Esophagus muscularis mucosa (tissue), 4 donors: Measurements from ENCODE around the gene HPS1. TPM values are rescaled to one million over a fixed set of nuclear protein-coding genes. Genes with fewer than 3 reads are reported as not detected.

Experiments used
- DNase-seq: peaks from one replicate; pipeline ENCODE4 v3.0.0-alpha.2; 2017; ENCODE audit errors: extremely low spot score
- H3K27ac ChIP-seq, 4 donors: fragments of 200-600 bp; sonication (generic); replicated peaks in 1 of 4; 1 replicate in 3 of 4; 2 replicates in 1 of 4; pipeline ENCODE4 v1.5.1; 2016 to 2019; ENCODE audit warnings: mild to moderate bottlenecking in 1 of 4
- H3K27me3 ChIP-seq, 4 donors: fragments of 200-600 bp; sonication (generic); one replicate each; pipeline versions ENCODE4 v1.5.1 to v1.6.0; 2016 to 2019
- H3K36me3 ChIP-seq, 4 donors: fragments of 200-600 bp; sonication (generic); one replicate each; pipeline ENCODE4 v1.5.1; 2016 to 2019
- H3K4me1 ChIP-seq, 4 donors: fragments of 200-600 bp; sonication (generic); one replicate each; pipeline ENCODE4 v1.5.1; 2016 to 2019
- H3K4me3 ChIP-seq, 4 donors: fragments of 200-600 bp; sonication (generic); 1 replicate in 2 of 4; 2 replicates in 2 of 4; pipeline ENCODE4 v1.5.1; 2016 to 2019; ENCODE audit warnings: mild to moderate bottlenecking in 4 of 4, moderate library complexity in 1 of 4
- H3K9me3 ChIP-seq, 4 donors: fragments of 200-600 bp; sonication (generic); 1 replicate in 3 of 4; 2 replicates in 1 of 4; pipeline ENCODE4 v1.5.1; 2016 to 2019
- EP300 ChIP-seq: sonication (generic); formaldehyde crosslinking; IDR thresholded peaks from one replicate; pipeline ENCODE4 v1.6.1; 2017; ENCODE audit warnings: antibody characterized with exemption
- POLR2A ChIP-seq: fragments of 450-650 bp; IDR thresholded peaks from one replicate; pipeline ENCODE4 v1.6.1; 2017; ENCODE audit warnings: antibody characterized with exemption, moderate library complexity, mild to moderate bottlenecking, low read depth
- POLR2AphosphoS5 ChIP-seq, 2 donors: sonication (generic); formaldehyde crosslinking; IDR thresholded peaks; one replicate each; pipeline ENCODE4 v1.6.1; 2017; ENCODE audit warnings: antibody characterized with exemption in 2 of 2
- WGBS: methylation state at CpG from one replicate; pipeline ENCODE4 v1.1.5; 2018; 5-methylcytosine and 5-hydroxymethylcytosine counted together
- intact Hi-C: fragments of 100-400 bp; cut with DNase I; formaldehyde crosslinking; loops from one replicate; pipeline ENCODE4 v1.15.1; 2023
- total RNA-seq, 4 donors: library from RNA; depleted of rRNA; stranded (reverse); fragments of >200 nt; gene quantifications; one replicate each; pipeline versions ENCODE4 v1.1.0 to v1.2.1, GENCODE V29; 2016
- TF ChIP-seq, protein P1 (sequence below), 3 experiments: fragments of 200-600 bp in 2 of 3; fragments of 450-650 bp in 1 of 3; sonication (generic) in 2 of 3; IDR thresholded peaks; one replicate each; pipeline ENCODE4 v1.5.1; 2017 to 2019; ENCODE audit warnings: antibody characterized with exemption in 3 of 3, mild to moderate bottlenecking in 2 of 3, moderate library complexity in 1 of 3

The HPS1 gene
- total RNA-seq, 4 donors from 2014 or later: 49.7 to 76.1 (median 63.7) TPM

DNA sequence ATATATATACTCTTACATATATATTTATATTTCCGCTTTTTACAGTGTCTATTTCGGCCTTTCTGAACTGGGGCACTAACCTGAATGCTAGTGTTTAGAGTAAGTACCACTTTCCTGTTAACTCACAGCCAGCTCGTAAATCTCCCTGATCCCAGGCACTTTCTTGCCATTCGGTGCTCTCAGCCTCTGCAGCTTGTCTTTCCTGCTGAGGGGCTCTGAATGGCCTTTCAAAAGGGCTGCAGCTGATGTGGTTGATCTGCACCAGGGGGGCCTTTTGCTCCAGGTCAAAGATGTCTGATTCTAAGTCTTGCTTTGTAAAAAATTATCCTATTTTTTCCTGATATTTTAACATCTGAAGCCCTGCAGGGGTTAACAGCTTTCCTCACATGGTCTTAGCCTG, 25.5 kb upstream of the HPS1 start:
- no peaks in the 10 kb centered on the region for H3K27me3 ChIP-seq
- peaks cover 4 to 24% (median 13%) of the 10 kb centered on the region in 4 donors for H3K4me1 ChIP-seq
- H3K36me3 ChIP-seq: no peaks in the 10 kb centered on the region
- no peaks in the 10 kb centered on the region for H3K9me3 ChIP-seq
- WGBS: 68% methylated on average over 4 of the region's 4 CpGs
- DNase-seq: no peak
- TF ChIP-seq EP300 (no peak), POLR2A (no peak), POLR2AphosphoS5 (IDR thresholded peaks at IDR 0.05) (no peak)
- TF ChIP-seq, protein P1, sequence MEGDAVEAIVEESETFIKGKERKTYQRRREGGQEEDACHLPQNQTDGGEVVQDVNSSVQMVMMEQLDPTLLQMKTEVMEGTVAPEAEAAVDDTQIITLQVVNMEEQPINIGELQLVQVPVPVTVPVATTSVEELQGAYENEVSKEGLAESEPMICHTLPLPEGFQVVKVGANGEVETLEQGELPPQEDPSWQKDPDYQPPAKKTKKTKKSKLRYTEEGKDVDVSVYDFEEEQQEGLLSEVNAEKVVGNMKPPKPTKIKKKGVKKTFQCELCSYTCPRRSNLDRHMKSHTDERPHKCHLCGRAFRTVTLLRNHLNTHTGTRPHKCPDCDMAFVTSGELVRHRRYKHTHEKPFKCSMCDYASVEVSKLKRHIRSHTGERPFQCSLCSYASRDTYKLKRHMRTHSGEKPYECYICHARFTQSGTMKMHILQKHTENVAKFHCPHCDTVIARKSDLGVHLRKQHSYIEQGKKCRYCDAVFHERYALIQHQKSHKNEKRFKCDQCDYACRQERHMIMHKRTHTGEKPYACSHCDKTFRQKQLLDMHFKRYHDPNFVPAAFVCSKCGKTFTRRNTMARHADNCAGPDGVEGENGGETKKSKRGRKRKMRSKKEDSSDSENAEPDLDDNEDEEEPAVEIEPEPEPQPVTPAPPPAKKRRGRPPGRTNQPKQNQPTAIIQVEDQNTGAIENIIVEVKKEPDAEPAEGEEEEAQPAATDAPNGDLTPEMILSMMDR (IDR thresholded peaks at IDR 0.05): no peak
- H3K27ac ChIP-seq: no peak overlapping the region
- intact Hi-C loops: no loop called here
- H3K4me3 ChIP-seq: no peak overlapping the region

DNA sequence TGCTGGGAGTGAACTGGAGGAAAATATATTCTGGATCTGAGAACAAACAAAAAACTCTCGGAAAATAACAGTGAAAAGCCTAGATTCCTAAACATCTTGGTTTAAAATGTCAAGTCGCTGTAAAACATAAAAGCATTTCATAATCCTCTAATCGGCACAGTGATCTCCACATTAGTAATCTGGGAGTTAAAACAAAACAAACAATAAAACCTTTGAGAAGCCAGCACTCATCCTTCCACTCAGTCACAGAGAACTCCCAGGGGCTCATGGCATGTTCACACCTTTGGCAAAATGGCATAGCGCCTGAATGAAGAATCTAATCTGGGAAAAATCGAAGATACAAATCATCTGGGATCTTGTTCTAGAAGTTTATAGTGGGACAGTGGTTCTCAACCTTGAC, 24.1 kb upstream of the HPS1 start:
- no peak for TF ChIP-seq EP300
- TF ChIP-seq, protein P1 (IDR thresholded peaks at IDR 0.05): no peak
- TF ChIP-seq POLR2A: no peak
- TF ChIP-seq POLR2AphosphoS5 (IDR thresholded peaks at IDR 0.05): no peak
- intact Hi-C loops: no loop called here
- 87% methylated on average over 5 of the region's 5 CpGs for WGBS

DNA sequence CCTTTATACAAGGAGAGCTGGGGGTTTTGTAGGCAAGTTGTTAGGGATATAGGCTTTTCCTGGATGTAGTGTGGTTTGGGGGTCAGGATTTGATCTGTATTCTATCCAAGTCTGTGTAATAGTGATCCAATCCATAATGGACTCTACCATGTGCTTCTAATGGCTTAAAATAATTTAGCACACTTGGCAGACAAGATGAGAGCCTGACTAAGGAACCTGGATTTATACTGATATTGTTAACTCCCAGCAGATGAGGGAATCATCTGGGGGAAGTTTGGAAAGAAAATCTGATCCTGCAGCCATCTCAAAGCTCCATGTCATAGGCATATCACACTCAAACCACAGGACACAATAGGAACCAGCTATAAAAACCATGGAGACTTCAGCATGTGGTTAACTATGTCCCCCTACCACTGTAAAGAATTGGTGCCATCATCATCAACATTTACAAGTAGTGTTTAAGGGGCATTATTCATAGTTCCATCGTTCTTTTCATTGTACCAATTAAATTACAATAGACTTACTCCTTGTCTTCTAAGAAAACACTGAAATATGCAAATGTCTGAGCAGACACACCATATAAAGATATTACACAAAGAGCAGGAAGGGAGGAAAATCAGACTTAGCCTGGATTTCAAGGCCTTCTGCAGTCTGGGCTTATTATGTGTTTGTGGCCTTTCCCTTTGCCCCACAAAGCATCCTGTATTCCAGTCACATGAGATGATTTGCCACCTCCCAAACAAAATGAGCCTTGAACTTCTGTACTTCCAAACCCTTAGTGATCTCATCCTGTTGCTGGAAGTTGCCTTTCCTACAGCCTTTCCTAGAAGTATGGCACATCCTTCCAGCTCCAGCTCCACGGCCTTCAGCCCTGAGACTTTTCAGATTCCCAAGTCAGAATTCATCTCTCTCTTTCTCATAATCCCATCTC, 22.5 kb upstream of the HPS1 start:
- WGBS: 76% methylated on average over 2 of the region's 2 CpGs
- H3K4me3 ChIP-seq: no peak overlapping the region
- H3K36me3 ChIP-seq: no peaks in the 10 kb centered on the region
- intact Hi-C loops: loop anchor here (5.0 to 10.0 kb wide), 3 partner anchors 193 to 906 kb away; no protein-coding TSS in a partner anchor
- DNase-seq: peak; percentile 50
- no peaks in the 10 kb centered on the region for H3K9me3 ChIP-seq
- peaks cover 8 to 19% (median 12%) of the 10 kb centered on the region in 4 donors for H3K4me1 ChIP-seq
- TF ChIP-seq POLR2A: no peak
- TF ChIP-seq, protein P1 (IDR thresholded peaks at IDR 0.05): no peak
- H3K27ac ChIP-seq: no peak overlapping the region
- H3K27me3 ChIP-seq: no peaks in the 10 kb centered on the region

More for the DNA sequence above, 24.1 kb upstream of the HPS1 start:
- Histone ChIP-seq H3K4me3 (no peak overlapping the region), H3K27me3 (no peaks in the 10 kb centered on the region), H3K9me3 (no peaks in the 10 kb centered on the region), H3K4me1 (peaks cover 8 to 25% (median 15%) of the 10 kb centered on the region in 4 donors), H3K27ac (no peak overlapping the region), H3K36me3 (no peaks in the 10 kb centered on the region)
- no peak for DNase-seq

DNA sequence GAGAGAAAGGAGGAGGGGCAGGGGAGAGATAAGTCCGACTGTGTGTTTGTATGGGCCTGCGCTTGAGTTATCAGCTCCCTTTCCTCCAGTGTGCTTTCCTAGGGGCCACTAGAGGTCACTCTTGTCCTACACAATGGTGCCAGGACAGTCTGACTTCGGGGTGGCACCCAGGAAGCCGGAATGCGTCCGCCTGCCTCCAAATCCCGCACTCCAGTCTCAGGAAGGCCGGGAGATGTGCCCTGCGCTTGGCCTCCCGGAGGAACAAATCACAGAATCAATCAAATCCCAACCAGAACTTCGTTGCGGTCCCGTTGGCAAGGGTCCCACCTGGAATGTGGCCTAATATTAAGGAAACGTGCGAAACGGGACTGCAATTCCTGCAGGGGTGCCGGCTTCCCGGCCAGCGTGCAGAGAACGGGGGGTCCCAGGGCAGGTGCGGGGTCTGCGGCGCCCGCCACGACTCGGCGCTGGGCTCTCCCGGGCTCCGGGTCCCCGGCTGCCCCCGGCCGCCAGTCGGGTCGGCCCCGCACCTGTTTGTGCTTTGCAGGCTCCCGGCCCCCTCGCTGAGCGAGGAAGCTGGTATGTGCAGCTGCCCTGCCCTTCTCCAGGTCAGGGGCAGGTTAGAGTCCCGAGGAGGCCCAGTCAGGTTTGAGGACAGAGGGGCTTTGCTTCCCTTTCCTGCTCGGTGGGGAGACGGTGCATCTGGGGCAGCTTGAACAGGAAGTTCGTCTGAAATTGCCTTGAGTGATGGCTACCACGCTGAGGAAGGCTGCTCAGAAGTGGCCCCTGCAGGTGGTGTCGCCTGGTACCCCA, 21.0 kb upstream of the HPS1 start:
- TF ChIP-seq POLR2A (no peak), EP300 (no peak), POLR2AphosphoS5 (IDR thresholded peaks at IDR 0.05) (peak in 1 of 2 donors; percentile 26)
- TF ChIP-seq, protein P1 (IDR thresholded peaks at IDR 0.05): peak; percentile 75 to 86 (median 81)
- intact Hi-C loops: loop anchor here (2.0 to 10.0 kb wide), 4 partner anchors 195 to 907 kb away; no protein-coding TSS in a partner anchor
- peaks cover 8 to 17% (median 12%) of the 10 kb centered on the region in 4 donors for H3K4me1 ChIP-seq
- H3K27me3 ChIP-seq: no peaks in the 10 kb centered on the region
- H3K4me3 ChIP-seq: peak overlapping the region; percentile 59 to 67 (median 61)
- peak; percentile 89 for DNase-seq
- H3K9me3 ChIP-seq: no peaks in the 10 kb centered on the region
- no peak overlapping the region for H3K27ac ChIP-seq
- H3K36me3 ChIP-seq: no peaks in the 10 kb centered on the region
- 12% methylated on average over 18 of the region's 44 CpGs for WGBS
